Cardiac atrium fibroblast (primary cell): ENCODE data around the gene MYO19. TPM values are rescaled to one million over a fixed set of nuclear protein-coding genes. Genes with fewer than 3 reads are reported as not detected.

Experiments
- total RNA-seq: library from RNA; depleted of rRNA; stranded (reverse); fragments of >200 nt; gene quantifications from 2 replicates; pipeline ENCODE4 v1.2.3, GENCODE V29; 2015

Gene MYO19, protein sequence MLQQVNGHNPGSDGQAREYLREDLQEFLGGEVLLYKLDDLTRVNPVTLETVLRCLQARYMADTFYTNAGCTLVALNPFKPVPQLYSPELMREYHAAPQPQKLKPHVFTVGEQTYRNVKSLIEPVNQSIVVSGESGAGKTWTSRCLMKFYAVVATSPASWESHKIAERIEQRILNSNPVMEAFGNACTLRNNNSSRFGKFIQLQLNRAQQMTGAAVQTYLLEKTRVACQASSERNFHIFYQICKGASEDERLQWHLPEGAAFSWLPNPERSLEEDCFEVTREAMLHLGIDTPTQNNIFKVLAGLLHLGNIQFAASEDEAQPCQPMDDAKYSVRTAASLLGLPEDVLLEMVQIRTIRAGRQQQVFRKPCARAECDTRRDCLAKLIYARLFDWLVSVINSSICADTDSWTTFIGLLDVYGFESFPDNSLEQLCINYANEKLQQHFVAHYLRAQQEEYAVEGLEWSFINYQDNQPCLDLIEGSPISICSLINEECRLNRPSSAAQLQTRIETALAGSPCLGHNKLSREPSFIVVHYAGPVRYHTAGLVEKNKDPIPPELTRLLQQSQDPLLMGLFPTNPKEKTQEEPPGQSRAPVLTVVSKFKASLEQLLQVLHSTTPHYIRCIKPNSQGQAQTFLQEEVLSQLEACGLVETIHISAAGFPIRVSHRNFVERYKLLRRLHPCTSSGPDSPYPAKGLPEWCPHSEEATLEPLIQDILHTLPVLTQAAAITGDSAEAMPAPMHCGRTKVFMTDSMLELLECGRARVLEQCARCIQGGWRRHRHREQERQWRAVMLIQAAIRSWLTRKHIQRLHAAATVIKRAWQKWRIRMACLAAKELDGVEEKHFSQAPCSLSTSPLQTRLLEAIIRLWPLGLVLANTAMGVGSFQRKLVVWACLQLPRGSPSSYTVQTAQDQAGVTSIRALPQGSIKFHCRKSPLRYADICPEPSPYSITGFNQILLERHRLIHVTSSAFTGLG
- 20.9 and 30.7 TPM in 2 replicates for total RNA-seq

DNA sequence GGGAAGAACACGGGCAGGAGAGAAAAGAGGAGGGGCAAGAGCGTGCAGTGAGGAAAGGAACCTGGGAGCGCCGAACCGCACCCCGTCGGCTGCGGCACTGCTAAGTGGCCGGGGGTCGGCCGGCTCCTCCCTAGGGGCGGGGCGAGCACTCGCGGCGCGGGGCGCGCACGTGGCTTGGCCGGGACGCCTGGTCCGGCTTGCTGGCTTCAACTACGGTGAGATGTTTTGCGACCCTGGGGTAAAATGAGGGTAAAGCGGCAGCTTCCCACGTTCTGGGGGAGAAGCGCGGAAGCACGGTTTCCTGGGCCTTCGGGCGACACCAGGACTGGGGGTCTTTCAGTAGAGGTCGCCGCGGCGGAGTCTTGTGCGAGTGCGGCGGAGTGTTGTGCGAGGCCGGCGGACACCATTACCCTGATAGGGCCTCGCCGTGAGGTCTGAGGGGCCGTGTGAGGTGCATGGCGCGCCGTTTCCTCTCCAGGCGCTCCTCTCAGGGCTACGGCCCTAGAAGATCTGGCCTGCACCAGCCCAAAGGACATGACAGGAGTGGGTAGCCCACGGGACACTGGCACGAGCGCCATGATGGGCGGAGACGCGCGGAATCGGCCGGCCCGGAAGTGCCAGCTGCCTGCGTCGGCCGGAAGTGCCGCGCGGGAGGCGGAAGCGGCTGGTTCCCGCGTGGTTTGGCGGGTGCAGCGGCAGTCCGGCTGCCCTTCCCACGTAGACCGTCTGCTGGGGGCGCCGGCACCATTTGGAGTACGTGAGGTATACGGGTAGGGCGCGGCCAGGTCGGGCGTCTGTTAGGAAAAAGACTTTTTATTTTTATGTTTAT is at the start of gene MYO19, which contains the start of gene PIGW:
Gene MYO19, minus strand, starts transcription at position 29 of the 829 bp plus-strand sequence. CDS start 2,330 bp downstream, outside the sequence.
Gene PIGW, plus strand, starts transcription at position 148 of the 829 bp plus-strand sequence. CDS start 2,115 bp downstream, outside the sequence.

DNA sequence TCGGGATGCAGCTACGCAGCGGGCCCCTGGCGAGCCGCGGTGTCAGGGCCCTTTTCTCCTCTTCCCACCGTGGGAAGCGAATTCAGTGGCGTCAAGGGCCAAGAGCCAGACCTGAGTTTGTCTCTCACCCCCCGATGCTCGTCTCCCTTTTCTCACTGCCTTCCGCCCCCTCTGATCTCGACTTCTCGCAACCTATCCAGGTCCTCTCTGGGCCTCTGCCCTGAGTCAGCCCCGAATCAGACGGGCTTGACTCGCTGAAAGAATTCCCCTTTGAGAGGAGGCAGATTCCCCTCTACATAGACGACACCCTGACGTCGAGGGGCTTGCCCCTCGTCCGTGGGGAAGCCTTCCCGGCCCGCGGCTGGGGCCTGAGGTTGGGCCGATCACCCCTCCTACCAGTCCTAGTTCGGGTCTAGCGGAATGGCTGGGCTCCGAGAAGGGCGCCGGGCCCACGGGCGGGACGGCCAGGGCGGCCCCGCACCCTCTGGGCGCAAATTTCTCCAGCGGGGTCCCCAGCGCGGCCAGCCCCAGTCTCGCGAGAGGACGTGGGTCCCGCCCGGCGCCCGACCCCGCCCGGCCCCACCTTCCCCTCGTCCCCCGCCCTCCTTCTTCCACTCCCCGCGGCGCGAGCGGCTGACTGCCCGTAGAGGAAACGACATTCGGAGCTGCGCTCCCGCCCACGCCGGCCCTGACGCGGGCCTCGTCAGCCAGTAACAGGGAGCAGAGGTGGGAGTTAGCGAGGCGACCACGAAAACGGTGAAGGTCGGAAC is 9.8 kb upstream of the MYO19 start, which contains the start of gene GGNBP2:
Gene GGNBP2, plus strand, starts transcription at position 613 of the 770 bp plus-strand sequence. CDS start 806 bp downstream, outside the sequence.

DNA sequence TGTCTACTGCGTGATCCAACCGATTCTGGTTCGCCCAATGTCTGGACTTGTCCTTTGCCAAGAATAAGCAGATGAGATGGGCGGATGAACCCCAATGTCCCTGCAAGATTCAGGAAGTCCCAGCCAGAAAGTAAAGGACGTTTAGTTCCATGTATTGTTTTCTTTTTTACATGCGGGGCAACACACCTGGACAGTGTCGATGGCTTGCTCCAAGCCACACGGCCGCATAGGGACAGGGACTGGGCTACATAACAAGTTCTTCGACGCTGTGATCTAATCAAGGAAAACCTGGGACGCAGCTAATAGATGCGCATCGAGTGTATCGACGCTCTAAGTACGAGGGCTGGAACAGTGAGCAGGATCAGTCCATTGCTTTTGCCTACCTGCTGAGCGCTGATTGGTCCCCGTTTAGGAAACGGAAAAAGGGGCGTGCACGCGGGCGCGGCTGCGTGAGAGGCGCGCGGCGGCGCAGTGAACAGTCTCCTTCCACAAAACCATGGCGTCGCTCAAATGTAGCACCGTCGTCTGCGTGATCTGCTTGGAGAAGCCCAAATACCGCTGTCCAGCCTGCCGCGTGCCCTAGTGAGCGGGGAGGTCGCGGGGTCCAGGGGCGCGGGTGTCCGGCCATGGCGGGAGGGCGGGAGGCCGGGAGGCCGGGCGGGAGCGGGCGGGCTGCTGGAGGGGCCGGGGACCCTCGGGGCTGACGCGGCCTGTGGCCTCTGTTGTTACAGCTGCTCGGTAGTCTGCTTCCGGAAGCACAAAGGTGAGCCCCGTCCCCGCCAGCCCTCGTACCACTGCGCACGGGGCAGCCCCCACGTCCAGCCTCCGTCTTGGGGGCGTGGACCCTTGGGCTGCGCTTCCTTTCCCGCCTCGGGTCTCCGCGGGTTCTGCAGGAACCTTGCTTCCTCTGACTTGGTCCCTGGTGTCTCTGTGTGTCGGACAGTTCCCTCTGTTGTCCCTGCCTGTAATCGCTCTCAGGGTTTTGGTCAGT is 48.2 kb downstream of the MYO19 start, which contains the start of gene ZNHIT3:
Gene ZNHIT3, plus strand, starts transcription at position 478 of the 991 bp plus-strand sequence. Its CDS starts 19 bp downstream, at position 497.

Other genes with a start within 250 kb of the MYO19 start
- gene TBC1D3G, start 211.0 kb downstream of the MYO19 start, total RNA-seq = not detected in 2 replicates
- gene TBC1D3H, start 146.4 kb downstream of the MYO19 start, total RNA-seq = not detected in 2 replicates
- 37.1 and 37.5 TPM in 2 replicates for gene ZNHIT3, start 48.2 kb downstream of the MYO19 start, total RNA-seq
- gene PIGW, start 119 bp upstream of the MYO19 start, total RNA-seq = 5.4 and 9.7 TPM in 2 replicates
- 27.9 and 31.1 TPM in 2 replicates for gene GGNBP2, start 10.1 kb upstream of the MYO19 start, total RNA-seq
- 2.6 and 4.0 TPM in 2 replicates for gene DHRS11, start 57.0 kb upstream of the MYO19 start, total RNA-seq
- gene MRM1, start 66.7 kb upstream of the MYO19 start, total RNA-seq = 5.8 and 6.7 TPM in 2 replicates